ENCODE measurements around the gene QSER1.

The QSER1 gene

GRCh38 chr11:32991427-32991826 lies 98.8 kb downstream of the QSER1 start:
- H3K4me3 ChIP-seq (ENCODE audit: low read depth, low read length) = no peak overlapping the region
- TF ChIP-seq CTCF (conservative IDR thresholded peaks at IDR 0.05; ENCODE audit: low read depth, low read length) = no peak
- no peak for DNase-seq (ENCODE audit: low read depth)

- TF ChIP-seq CTCF (conservative IDR thresholded peaks at IDR 0.05; ENCODE audit: low read depth, low read length) = no peak
- no peak for DNase-seq (ENCODE audit: low read depth)
- no peak overlapping the region for H3K4me3 ChIP-seq (ENCODE audit: low read depth, low read length)
Measured at GRCh38 chr11:32991898-32992297, 99.3 kb downstream of the QSER1 start.

DNA sequence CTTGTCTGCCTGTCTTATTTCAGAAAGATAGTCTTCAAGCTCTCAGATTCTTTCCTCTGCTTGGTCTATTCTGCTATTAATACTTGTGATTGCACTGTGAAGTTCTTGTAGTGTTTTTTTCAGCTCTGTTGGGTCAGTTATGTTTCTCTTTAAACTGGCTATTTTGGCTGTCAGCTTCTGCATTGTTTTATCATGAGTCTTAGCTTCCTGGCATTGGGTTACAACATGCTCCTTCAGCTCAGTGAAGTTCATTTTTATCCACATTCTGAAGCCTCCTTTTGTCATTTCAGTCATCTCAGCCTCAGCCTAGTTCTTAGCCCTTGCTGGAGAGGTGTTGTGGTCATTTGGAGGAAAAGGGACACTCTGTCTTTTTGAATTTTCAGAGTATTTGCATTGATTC lies 107.6 kb downstream of the QSER1 start:
- no peak overlapping the region for H3K4me3 ChIP-seq (ENCODE audit: low read depth, low read length)
- peak; percentile 94 for DNase-seq (ENCODE audit: low read depth)
- TF ChIP-seq CTCF (conservative IDR thresholded peaks at IDR 0.05; ENCODE audit: low read depth, low read length) = no peak

- no peak for TF ChIP-seq CTCF (conservative IDR thresholded peaks at IDR 0.05; ENCODE audit: low read depth, low read length)
- no peak overlapping the region for H3K4me3 ChIP-seq (ENCODE audit: low read depth, low read length)
- no peak for DNase-seq (ENCODE audit: low read depth)
Measured at GRCh38 chr11:33001281-33001680, 108.7 kb downstream of the QSER1 start.

- TF ChIP-seq CTCF (conservative IDR thresholded peaks at IDR 0.05; ENCODE audit: low read depth, low read length) = no peak
Measured at GRCh38 chr11:33001751-33002542, 109.3 kb downstream of the QSER1 start.

GRCh38 chr11:33005175-33005574 lies 112.6 kb downstream of the QSER1 start:
- DNase-seq (ENCODE audit: low read depth) = no peak
- no peak overlapping the region for H3K4me3 ChIP-seq (ENCODE audit: low read depth, low read length)
- TF ChIP-seq CTCF (conservative IDR thresholded peaks at IDR 0.05; ENCODE audit: low read depth, low read length) = no peak

More at GRCh38 chr11:33001751-33002542, 109.3 kb downstream of the QSER1 start:
- no peak for DNase-seq (ENCODE audit: low read depth)
- no peak overlapping the region for H3K4me3 ChIP-seq (ENCODE audit: low read depth, low read length)

- H3K4me3 ChIP-seq (ENCODE audit: low read depth, low read length) = no peak overlapping the region
- TF ChIP-seq CTCF (conservative IDR thresholded peaks at IDR 0.05; ENCODE audit: low read depth, low read length) = no peak
- no peak for DNase-seq (ENCODE audit: low read depth)
Measured at GRCh38 chr11:33006010-33006409, 113.4 kb downstream of the QSER1 start.

All from choroid plexus epithelial cell (primary cell).